ENCODE results near the gene DNPEP.

GRCh38 chr2:219384859-219385258 is 2.9 kb downstream of the DNPEP start:
- TF ChIP-seq CTCF (IDR thresholded peaks at IDR 0.05; ENCODE audit: insufficient read depth, low read length, poor library complexity, severe bottlenecking), result no peak
- TF ChIP-seq EZH2phosphoT487 (conservative IDR thresholded peaks at IDR 0.05; ENCODE audit: low read length), result no peak
